ENCODE results near the gene COL16A1.
A peak's percentile ranks its signal among the peaks of the same experiment; 100 is the strongest.

Gene COL16A1

DNA sequence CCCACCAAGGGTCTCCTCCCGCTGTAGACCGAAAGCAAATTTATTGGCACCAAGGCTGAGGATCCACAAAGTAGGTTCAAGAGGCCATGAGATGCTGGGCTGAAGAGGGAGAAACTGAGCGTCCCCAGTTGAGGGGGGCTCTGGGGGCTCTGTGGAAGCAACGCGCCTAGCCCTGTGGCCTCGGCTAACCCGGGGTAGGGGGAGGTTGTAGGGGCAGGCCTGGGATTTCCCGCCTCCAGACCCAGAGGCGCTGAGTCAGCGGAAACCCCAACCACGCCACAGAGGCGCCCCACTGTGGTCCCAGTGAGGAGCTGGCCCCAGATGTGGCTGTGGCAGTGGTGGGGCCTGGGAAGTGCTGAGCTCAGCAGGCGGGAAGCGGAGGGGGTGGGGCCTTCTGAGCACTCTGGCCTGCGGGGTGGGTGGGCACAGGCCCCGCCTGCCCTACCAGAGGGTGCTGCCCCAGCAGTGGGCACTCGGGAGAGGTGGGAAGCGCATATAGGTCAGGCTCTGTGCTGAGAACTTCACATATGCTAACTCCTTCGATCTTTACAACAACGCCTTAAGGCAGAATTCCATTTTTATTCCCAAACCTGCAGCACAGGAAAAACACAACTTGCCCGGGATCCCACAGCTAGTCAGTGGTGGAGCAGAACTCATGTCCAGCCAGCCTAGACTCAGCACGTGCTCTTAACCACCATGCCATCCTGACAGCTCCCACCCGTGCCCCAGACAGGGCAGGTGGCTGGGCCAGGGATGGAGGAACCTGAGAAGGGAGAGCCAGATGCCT is 1.5 kb upstream of the COL16A1 start:
- peak in 1 of 2 experiments; percentile 50 for DNase-seq

DNA sequence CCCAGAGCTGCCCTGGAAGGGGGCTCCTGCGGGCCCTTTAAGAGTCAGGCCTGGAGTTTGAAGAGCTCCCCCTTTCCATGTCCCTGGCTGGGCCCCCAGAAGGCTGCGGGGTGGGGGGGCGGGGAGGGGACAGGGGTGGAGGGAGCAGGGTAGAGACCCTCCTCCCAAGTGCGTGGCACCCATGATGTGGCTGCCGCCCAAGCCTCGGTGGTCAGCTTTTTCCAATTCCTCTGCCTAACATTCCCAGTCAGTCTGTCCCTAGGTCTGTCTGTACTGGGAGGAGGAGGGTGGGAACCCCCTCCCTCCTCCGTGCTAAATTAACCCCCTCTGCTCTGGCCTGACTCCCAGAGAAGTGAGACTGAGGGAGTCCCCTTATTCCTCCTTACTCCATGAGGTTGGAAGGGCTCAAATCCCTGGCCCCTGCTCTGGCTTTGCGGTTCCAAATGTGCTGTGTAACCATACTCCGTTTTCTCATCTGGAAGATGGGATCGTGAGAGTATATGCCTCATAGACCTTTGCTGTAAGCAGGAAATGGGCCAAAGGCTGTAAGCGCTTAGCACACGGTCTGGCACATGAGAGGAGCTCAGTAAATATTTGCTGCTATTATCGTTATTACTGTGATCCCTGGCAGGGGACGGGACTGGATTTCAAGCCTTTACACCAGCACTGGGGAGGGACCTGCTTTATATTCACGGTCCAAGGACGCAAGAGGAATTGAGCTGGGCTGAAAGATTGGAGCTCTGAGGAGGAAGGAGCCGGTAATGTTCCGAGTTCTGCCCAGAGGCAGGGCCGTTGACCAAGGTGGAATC is 658 bp upstream of the COL16A1 start:
- peak in 1 of 2 experiments; percentile 64 for DNase-seq

DNA sequence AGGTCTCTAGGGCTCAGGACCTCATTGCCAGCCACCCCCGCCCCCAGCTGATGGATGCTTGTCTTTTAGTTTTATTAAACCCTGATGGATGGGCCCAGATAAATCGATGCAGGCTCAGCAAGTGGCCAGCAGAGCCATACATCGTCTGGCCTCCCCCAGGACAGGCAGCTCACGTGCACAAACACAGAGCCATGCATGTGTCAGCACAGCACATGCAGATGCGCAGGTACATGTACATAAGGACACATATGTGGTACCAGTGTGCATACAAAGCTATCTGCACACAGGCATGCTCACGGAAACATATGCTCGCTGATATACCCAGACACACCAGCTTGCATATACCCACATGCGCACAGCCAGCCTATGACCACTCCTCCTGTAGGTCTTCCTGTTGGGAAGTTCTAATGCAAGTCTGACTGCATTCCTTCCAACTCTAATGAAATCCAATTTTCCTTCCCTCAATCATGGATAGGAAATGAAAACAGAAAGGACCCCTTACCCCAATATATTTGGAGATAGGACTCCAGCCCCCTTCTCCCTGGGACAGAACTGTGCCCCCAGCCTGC is 897 bp downstream of the COL16A1 start:
- DNase-seq, result no peak

DNA sequence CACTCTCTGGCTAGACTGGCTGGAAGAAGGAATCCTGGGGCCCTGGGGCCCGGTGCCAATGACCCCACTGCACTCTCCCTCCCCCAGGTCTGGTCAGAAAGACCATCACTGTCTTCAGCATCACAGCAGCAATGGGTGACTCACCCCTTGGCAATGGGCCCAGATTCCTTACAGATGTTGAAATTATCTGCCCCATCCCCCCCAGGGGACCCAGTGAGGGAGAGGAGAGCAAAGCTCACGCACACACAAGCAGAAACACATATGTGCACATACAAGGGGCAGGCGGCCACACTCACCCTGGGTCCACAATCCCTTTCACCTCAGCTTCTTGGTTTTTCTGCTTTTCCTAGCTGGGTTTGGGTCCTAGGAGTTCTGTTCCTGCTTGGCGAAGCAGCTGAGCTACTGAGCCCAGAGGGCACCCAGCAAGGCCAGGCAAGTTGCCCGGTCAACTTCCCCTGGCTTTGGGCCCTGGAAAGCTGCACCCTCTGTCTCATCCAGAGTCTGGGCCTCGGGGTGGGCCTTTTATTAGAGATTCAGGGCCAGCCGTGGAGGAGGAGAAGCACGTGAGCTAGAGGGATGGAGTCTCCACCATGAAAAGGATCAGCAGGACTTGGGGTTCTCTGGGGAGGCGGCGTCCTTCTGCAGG is 2.6 kb downstream of the COL16A1 start:
- DNase-seq, result peak in 1 of 2 experiments; percentile 37

DNA sequence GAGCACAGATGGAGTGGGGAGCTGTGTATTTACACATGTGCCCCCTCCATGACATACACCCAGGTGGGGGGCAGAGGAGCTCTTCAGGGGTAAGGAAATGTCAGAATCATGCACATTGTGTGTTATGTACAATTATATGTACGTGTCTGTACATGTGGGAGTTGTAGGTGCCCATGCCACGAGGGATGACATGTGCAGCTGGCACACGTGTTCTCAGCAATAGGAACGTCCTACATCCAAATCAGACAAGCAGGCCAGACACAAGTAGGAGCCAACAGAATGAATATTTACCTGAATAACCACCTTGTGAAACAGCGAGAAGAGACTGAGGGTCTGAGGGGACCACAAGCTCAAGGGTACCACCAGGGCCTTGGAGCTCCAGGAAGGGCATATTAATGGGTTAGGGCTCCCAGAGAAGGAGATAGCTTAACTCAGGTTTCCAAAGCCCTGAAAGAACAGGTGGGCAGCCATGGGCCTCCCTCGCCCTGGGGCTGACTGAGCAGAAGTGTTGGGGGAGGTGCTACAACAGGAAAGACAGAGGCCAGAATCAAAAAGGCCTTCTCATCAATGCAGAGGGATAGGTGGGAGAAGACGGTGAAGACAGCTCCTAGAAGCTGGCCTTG is 3.2 kb downstream of the COL16A1 start:
- DNase-seq, result no peak

DNA sequence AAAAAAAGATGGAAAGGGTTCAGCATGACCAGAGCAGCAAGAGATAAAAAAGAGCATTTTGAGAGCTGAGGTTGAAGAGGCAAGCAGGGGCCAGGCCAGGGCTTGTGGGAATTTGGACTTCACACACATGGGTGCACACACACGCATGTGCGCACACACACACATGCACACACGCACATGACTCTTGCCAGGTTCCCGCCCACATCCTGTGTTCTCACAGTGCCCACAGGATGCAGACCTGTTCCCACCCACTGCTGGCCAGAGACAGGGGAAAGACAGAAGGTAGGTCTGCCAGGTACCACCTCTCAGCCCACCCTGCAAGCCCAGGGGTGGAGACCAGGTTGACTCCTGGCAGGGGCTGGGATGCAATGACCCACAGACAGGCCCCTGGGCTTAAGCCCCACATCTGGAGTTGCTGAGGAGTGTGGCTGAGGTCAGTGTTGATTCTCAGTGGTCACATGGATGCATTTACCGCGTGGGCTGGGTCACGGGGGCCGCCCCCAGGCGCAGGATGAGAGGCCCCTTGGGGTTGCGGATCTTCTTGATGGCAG is 4.4 kb downstream of the COL16A1 start:
- no peak for DNase-seq

DNA sequence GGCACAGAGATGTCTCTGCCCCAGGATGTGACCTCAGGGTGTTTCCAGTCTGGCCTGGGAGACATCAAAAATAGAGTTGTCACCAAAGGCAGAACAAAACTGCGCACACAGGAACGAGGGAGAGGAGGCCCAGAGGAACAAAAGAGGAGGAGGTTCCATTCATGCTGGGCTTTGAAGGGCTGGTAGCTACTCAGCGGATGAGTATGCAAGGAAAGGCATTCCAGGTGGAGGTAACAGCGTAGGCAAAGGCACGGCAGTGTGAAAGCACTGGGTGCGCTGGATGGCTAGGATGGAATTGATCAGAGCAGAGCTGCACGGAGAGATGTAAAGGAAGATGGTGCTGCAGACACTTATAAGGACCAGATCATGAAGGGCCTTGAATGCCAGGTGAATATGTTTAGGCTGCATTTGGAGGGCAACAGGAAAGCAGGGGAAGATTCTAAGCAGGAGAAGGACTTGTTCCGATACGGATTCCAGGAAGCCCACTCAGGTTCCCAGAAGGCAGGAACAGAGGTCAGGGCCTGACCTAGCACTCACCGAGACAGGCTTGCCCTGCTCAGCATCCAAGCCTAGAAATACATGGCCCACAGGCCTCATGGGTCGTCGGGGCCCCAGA is 6.3 kb downstream of the COL16A1 start:
- no peak for DNase-seq

DNA sequence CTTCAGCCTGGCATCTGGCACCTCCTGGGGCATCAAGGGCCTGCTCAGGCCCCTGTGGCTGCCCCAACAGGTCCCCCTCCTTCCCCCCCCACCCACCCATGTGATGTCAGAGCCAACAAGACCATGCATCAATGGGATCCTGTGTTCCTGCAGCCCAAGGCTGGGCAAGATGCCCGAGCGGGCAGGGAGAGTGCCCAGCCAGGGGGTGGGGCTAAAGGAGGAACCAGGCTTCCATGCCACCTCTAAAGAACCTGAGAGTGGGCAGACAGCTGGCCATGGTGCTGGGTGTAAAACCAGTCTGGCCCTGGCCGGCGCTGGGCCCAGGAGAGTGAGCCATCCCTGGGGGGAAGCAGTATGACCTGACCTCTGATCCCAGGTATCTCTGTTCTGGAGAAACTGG is 7.6 kb downstream of the COL16A1 start:
- DNase-seq, result no peak

DNA sequence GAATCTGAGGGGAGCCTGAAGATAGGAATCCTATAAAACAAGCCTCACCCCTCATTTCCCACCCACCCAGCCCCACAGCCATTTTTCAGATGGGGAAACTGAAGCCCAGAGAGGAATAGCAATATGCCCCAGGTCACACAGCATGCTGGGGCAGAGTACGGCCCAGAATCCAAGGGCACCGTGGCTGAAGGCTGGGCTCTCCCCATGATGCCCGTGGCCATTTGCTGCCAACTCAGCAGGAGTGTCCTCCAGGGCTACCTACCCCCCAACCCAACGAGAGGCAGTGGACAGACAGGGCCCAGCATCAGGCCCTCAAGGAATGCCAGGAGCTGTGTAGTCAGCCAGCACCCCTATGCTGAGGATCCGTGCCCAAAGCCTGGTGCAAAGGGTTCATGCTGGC is 8.5 kb downstream of the COL16A1 start:
- DNase-seq, result no peak

DNA sequence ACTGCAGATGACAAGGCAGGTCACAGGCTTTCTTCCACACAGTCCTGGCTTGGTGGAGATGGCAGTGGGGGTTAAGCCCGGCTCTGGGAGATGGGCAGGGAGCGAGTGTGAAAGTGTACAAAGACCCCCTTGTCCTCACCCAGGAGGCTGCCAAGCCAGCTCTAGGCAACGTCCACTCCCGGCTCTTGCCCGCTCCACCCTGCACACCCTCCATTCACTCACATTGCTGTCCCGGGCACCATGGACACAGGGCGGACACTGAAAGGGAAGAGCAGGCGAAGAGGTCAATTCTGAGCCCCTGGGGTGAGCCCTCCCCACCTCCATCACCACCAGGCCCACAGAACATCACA is 8.9 kb downstream of the COL16A1 start:
- DNase-seq, result no peak

DNA sequence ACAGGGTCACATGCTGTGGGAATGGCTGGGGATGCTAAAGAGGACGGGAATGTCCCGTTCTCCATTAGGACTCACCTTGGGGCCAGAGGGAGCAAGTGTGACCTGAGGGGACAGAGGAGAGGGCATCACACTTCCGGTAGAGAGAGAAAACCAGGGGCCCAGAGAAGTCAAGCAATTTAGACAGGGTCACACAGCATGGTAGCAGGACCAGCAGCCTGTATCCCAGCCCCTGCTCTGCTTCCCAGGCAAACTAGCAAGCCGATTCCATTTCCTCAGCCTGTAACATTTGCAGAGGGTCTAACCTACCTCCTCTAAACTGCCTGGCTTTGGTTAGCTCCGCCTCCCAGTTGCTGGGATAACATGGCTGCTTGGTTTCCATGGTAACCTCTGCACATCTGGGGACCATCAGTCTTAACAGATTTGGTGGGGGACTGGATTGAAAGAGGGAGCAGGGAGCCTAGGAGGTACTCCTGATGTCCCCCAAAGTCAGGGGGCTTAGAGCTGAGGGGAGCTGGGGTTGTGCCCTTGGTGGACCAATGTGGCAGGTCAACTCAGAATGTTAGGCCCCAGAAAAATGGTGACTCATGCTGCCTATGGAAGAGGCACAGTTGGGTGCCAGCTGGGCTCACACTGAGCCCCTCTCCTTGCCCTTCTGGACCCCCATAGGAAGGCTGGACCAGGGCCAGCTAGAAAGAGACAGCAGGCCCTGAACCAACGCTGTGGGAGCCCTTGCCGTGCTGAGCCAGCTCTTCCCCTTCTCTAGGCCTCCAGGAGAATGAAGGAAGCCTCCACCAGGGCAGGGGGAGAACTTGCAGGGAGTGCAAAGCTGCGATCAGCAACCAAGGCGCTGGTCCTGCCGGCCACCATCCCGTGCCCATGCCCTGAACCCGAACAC is 9.5 kb downstream of the COL16A1 start:
- no peak for DNase-seq

DNA sequence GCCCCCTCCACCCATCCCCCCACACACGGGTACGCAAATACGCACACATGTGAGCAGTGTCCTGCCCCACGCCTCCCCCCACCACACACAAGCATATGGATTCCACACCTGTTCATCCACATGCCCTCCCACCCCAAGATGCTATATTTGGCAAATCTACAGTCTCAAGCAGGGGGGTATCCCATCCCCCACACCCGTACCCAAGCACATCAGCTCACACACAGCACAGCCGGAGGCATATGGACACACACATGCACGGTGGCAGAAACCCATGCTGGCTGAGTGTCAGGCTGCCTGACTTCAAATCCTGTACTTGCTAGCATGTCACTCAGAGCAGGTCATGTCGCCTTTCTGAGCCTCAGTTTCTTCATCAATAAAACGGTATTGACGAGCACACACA is 10.6 kb downstream of the COL16A1 start:
- no peak for DNase-seq

DNA sequence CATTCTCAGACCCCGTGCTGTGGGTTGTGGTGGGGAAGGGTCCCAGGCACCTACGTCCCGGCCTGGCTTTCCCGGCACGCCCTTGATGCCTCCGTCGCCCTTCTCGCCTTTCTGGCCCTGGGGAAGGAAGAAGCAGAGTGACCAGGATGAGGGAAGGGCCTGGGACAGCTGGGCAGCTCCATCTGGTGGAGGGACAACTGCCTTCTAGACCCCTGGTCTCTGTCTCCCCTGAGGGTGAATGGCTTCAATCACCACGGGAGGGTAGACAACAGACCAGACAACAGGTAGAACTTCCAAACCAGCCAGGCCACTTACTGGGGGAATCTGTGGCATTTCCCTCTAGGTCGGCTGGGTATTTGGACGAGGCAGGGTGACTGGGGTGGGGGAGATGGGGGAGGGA is 11.9 kb downstream of the COL16A1 start:
- no peak for DNase-seq

DNA sequence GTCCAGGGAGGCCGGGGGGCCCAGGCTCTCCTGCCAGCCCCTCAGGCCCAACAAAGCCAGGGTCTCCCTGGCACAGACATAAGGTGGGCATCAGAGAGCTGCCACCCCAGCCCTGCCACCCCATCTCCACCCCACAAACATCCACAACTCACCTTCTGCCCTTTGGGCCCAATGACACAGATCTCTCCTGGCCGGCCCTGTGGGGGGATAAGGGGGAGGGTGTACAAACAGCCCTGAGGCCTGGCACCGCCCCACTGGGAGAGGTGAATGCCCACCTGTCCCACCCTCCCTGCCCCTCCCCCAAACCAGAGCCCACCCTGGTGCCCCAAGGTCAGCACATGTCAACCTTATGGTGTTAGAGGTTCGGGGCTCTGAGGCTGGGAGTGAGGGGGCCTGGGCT is 12.4 kb downstream of the COL16A1 start:
- no peak for DNase-seq

DNA sequence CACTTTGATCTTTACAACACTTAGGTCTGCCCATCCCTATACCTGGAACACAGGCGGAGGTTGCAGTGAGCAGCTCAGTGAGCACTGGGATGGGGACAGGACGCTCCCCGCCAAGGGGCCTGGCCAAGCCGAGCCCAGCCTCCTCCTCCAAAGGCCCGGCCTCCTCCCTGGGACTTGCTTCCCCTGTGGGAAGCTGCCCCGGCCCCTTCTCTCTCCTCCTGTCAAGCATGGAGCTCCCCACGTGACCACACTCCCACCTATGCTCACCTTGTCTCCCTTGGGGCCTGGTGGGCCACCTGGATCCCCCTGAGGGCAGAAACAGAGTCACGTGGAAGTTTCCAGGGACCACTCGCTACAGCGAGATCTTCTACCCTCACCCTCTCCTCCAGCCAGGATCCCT is 12.9 kb downstream of the COL16A1 start:
- no peak for DNase-seq

DNA sequence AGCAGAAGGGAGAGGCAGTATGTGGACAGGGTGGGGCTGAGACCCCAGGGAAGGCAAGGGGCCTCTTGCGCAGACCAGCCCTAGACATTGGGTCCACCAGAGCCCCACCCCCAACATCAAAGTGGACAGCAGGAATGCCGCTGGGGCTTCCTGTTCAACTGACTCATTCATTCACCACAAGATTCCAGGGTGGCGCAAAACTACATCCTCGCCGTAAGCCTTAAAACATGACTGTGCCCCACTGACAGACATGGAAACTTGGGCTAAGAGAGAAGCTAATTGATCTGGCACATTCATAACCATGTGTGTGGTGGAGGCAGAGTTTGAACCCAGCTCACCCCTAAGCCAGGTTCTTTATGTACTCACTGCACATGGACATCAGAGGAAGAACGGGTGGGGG is 14.0 kb downstream of the COL16A1 start:
- no peak for DNase-seq

DNA sequence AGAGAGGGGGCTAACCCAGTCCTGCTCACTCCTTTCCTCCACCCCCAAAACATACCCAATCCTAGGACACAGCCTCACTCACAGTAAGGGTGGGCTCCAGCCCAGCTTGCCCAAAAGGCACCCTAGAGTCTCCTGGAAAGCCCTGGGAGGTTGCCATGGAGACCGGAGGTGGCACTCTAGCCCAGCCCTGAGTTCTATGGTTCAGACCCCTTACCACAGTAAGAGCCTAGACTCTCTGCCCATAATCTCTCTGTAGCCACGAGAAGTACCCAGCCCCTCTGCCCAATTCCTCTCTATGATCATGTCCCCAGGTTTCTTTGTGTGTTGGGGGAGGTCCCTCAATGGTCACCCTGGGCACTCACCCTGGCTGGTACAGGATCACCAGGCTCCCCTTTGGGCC is 14.4 kb downstream of the COL16A1 start:
- no peak for DNase-seq

DNA sequence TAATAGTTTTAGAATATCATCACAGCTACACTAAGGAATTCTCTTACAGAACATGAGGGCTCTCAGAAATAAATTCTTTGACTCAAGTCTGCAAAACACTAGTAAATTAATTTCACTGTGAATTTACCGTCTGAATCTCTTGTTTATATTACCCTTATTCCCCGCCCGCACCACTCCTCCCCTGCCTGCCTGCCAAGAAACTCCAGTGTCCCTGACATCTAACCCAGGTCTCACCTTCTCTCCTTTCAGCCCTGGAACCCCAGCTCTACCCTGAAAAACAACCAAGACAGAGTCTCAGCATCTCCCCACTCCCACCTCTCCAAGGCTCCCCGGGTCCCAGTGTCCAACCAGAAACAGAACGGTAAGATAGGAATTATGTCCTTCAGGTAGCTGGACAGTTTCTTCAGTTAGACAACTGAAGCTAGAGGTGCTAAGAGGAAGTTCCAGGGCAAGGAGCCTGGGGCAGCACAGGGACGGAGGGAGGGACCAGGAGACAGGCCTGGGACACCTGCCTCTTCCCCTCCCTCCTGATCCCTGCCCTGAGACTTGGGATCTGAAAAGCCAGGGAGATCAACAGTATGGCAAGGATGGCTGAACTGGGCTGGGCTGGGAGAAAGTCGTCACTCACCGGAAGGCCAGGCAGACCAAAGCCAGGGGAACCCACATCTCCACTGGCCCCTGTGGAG is 15.4 kb downstream of the COL16A1 start:
- DNase-seq, result no peak

DNA sequence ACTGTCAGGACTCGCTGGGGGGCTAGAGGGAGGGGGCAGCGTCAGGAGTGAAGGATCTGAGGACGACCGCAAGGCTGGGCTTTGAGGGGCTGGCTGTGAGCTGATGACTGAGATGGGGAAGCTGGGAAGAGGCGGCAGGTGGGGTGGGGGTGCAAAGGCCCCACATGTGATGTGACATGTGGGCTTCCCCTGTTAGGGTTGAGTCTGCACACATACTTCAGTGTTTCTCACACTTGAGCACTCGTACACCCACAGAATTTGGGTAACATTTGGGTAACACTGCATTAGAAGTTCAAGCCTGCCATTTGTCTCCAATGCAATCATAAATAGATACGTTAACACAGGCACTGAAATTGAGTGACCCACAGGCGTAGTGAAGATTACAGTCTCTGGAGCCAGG is 16.2 kb downstream of the COL16A1 start:
- DNase-seq, result no peak

DNA sequence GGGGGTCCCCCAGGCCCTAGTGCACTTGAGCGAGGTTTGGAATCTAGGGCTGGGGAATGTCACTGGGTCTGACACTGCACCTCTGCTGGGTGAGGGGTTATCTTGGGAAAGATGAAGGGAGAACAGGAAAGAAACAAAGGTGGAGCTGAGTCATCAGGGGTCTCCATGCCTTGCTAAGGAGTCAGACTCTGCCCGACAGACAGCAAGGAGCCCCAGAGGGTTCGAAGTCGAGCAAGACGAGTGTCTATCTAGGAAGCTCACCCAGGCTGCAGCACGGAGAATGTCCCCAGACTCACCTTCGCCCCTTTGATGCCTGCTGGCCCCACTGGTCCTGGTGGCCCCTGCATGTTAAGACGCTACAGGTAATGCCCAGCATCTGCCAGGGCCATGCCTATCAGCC is 18.0 kb downstream of the COL16A1 start:
- no peak for DNase-seq

DNA sequence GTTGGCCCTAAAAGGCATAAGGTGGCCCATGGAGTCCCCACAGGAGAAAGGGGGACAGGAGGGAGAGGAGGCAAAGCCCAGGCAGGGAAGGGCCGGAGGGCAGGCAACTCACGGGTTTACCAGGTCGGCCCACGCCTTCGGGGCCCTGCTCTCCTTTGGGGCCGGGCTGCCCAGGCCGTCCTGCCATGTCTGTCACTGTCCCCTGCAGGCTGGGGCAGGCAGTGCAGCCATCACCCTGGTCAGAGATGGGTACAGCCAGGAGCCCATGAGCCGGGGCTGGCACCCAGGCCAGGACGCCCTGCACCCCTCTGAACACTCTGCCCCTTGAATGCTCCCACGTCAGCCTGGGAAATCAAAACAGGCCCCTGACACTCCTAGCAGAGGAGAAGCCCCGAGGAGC is 19.8 kb downstream of the COL16A1 start:
- no peak for DNase-seq

All from NCI-H1930 (cell line).